Cardiac fibroblast (primary cell): Measurements from ENCODE around the gene CEACAM19.
"Not testable (repeated sequence)": the region's sequence is repeated elsewhere in the genome, so short reads cannot be mapped to it uniquely, and the experiment has no call there.

Experiments used
- DNase-seq, 2 donors: peaks; one replicate each; pipeline versions ENCODE4 v3.0.0 to v3.0.0-alpha.2; 2010; ENCODE audit warnings: low read depth in 2 of 2
- H3K4me3 ChIP-seq, 2 donors: replicated peaks in 1 of 2; 1 replicate in 1 of 2; 2 replicates in 1 of 2; pipeline ENCODE4 v1.5.1; 2011; ENCODE audit warnings: low read depth in 2 of 2, low read length in 2 of 2, mild to moderate bottlenecking in 2 of 2, moderate library complexity in 1 of 2
- TF ChIP-seq, protein P1 (sequence below): IDR thresholded peaks from one replicate; pipeline ENCODE4 v1.5.1; 2011; ENCODE audit warnings: low read depth, mild to moderate bottlenecking, low read length, inconsistent platforms

The CEACAM19 gene

DNA sequence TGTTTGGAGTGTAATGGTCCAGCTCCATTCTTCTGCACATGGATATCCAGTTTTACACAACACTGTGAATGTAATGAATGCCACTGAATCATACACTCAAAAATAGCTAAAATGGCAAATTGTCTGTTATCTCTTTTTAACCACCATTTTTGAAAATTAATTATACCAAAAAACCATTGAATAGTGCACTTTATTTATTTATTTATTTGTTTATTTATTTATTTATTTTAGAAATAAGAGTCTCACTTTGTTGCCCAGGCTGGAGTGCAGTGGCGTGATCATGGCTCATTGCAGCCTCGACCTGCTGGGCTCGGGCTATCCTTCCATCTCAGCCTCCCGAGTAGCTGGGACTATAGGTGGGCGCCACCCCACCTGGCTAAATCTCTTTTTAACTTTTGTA is 7.3 kb upstream of the CEACAM19 start:
- no peak for DNase-seq

GRCh38 chr19:44664976-44665375 is 6.3 kb upstream of the CEACAM19 start:
- TF ChIP-seq, protein P1, sequence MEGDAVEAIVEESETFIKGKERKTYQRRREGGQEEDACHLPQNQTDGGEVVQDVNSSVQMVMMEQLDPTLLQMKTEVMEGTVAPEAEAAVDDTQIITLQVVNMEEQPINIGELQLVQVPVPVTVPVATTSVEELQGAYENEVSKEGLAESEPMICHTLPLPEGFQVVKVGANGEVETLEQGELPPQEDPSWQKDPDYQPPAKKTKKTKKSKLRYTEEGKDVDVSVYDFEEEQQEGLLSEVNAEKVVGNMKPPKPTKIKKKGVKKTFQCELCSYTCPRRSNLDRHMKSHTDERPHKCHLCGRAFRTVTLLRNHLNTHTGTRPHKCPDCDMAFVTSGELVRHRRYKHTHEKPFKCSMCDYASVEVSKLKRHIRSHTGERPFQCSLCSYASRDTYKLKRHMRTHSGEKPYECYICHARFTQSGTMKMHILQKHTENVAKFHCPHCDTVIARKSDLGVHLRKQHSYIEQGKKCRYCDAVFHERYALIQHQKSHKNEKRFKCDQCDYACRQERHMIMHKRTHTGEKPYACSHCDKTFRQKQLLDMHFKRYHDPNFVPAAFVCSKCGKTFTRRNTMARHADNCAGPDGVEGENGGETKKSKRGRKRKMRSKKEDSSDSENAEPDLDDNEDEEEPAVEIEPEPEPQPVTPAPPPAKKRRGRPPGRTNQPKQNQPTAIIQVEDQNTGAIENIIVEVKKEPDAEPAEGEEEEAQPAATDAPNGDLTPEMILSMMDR, result no peak
- DNase-seq, result no peak
- no peak overlapping the region for H3K4me3 ChIP-seq

More for the DNA sequence above, 7.3 kb upstream of the CEACAM19 start:
- TF ChIP-seq, protein P1, result no peak
- H3K4me3 ChIP-seq, result no peak overlapping the region

- DNase-seq, result no peak
- H3K4me3 ChIP-seq, result no peak overlapping the region
- TF ChIP-seq, protein P1, result no peak
These were observed 4.3 kb upstream of the CEACAM19 start for GRCh38 chr19:44666852-44667556.

DNA sequence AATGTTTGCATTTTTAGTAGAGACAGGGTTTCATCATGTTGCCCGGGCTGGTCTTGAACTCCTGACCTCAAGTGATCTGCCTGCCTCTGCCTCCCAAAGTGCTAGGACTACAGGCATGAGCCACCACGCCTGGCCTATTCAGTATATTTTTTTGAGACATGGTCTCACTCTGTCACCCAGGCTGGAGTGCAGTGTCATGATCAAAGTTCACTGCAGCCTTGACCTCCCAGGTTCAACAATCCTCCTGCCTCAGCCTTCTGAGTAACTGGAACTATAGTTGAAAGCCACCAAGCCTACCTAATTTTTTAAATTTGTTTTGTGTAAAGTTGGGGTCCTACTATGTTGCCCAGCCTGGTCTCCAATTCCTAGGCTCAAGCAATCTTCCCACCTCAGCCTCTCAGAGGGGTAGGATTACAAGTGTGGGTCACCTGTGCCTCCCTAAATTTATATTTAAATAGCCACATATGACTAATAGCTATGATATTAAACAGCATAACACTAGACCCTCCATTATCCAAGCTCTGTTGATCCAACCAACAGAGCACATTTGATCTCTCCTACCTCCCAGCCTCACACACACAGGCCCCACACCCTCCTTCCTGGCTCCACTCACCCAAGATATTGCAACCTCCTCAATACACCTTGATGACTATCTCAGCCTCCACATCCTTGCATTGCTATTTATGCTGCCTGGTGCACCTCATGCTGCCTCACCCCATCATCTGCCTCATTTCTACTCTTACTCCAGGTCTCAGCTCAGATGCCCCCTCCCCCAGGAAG is 2.1 kb upstream of the CEACAM19 start:
- DNase-seq, result no peak

GRCh38 chr19:44670027-44670426 is 1.3 kb upstream of the CEACAM19 start:
- H3K4me3 ChIP-seq, DNase-seq: not testable (repeated sequence)

More for the DNA sequence above, 2.1 kb upstream of the CEACAM19 start:
- TF ChIP-seq, protein P1, result no peak
- H3K4me3 ChIP-seq, result no peak overlapping the region

GRCh38 chr19:44672226-44672625 is 944 bp downstream of the CEACAM19 start:
- TF ChIP-seq, protein P1, result no peak
- no peak for DNase-seq
- H3K4me3 ChIP-seq, result no peak overlapping the region

GRCh38 chr19:44673510-44673909 is 2.2 kb downstream of the CEACAM19 start:
- TF ChIP-seq, protein P1, result no peak
- no peak for DNase-seq
- no peak overlapping the region for H3K4me3 ChIP-seq
